H9 (cell line): Measurements from ENCODE around the gene MICAL3. TPM values are rescaled to one million over a fixed set of nuclear protein-coding genes. Genes with fewer than 3 reads are reported as not detected.

Experiments
- DNase-seq: peaks from one replicate; pipeline ENCODE4 v3.0.0-alpha.2; 2017
- H2AFZ ChIP-seq: one replicate; pipeline ENCODE4 v1.6.1; 2013; ENCODE audit warnings: mild to moderate bottlenecking, low read length, control low read depth, moderate library complexity
- H2AK5ac ChIP-seq: 2 replicates; pipeline ENCODE4 v1.6.1; 2013; ENCODE audit warnings: low read length, control low read depth, mixed read lengths; ENCODE audit not compliant: insufficient read length
- H2BK120ac ChIP-seq: one replicate; pipeline ENCODE4 v1.6.1; 2013; ENCODE audit warnings: low read depth, mild to moderate bottlenecking, low read length, control low read depth, inconsistent platforms; ENCODE audit not compliant: poor library complexity, severe bottlenecking
- H2BK12ac ChIP-seq: 2 replicates; pipeline ENCODE4 v1.6.1; 2013; ENCODE audit warnings: low read length, control low read depth, mixed read lengths, low read depth; ENCODE audit not compliant: insufficient read length
- H2BK15ac ChIP-seq: 2 replicates; pipeline ENCODE4 v1.6.1; 2013; ENCODE audit warnings: low read depth, low read length, control low read depth
- H2BK20ac ChIP-seq: one replicate; pipeline ENCODE4 v1.6.1; 2013; ENCODE audit warnings: low read depth, mild to moderate bottlenecking, low read length, control low read depth, inconsistent platforms; ENCODE audit not compliant: poor library complexity, severe bottlenecking
- H2BK5ac ChIP-seq: 2 replicates; pipeline ENCODE4 v1.6.1; 2013; ENCODE audit warnings: low read length, control low read depth, mixed read lengths; ENCODE audit not compliant: insufficient read length
- H3K14ac ChIP-seq: 2 replicates; pipeline ENCODE4 v1.6.1; 2013; ENCODE audit warnings: low read length, control low read depth; ENCODE audit not compliant: insufficient read depth
- H3K18ac ChIP-seq: 2 replicates; pipeline ENCODE4 v1.6.1; 2013; ENCODE audit warnings: low read depth, mild to moderate bottlenecking, mixed read lengths, low read length, control low read depth; ENCODE audit not compliant: insufficient read length
- H3K23ac ChIP-seq: 2 replicates; pipeline ENCODE4 v1.6.1; 2013; ENCODE audit warnings: low read length, control low read depth, mixed read lengths, low read depth; ENCODE audit not compliant: insufficient read length
- H3K23me2 ChIP-seq: 2 replicates; pipeline ENCODE4 v1.6.1; 2013; ENCODE audit warnings: low read depth, mild to moderate bottlenecking, mixed read lengths, low read length, control low read depth; ENCODE audit not compliant: insufficient read length, poor library complexity, severe bottlenecking
- H3K27ac ChIP-seq: 2 replicates; pipeline ENCODE4 v1.5.1; 2013; ENCODE audit warnings: low read length, control low read depth, mixed read lengths, low read depth; ENCODE audit not compliant: insufficient read length
- H3K27me3 ChIP-seq: 2 replicates; pipeline ENCODE4 v1.6.1; 2013; ENCODE audit warnings: low read length, control low read depth, inconsistent platforms; ENCODE audit not compliant: insufficient read depth
- H3K4ac ChIP-seq: 2 replicates; pipeline ENCODE4 v1.6.1; 2013; ENCODE audit warnings: low read depth, mild to moderate bottlenecking, control low read depth, inconsistent platforms, low read length, moderate library complexity
- H3K4me1 ChIP-seq: 2 replicates; pipeline ENCODE4 v1.6.1; 2013; ENCODE audit warnings: low read length, control low read depth, inconsistent platforms; ENCODE audit not compliant: insufficient read depth
- H3K4me2 ChIP-seq: 2 replicates; pipeline ENCODE4 v1.6.1; 2013; ENCODE audit warnings: low read length, control low read depth, mixed read lengths; ENCODE audit not compliant: insufficient read length, insufficient read depth
- H3K56ac ChIP-seq: 2 replicates; pipeline ENCODE4 v1.6.1; 2013; ENCODE audit warnings: low read depth, mild to moderate bottlenecking, mixed read lengths, low read length, control low read depth; ENCODE audit not compliant: insufficient read length
- H3K79me1 ChIP-seq: 2 replicates; pipeline ENCODE4 v1.6.1; 2013; ENCODE audit warnings: low read depth, mild to moderate bottlenecking, moderate library complexity, low read length, control low read depth, inconsistent platforms; ENCODE audit not compliant: insufficient read depth, poor library complexity, severe bottlenecking
- H3K79me2 ChIP-seq: 2 replicates; pipeline ENCODE4 v1.6.1; 2013; ENCODE audit warnings: low read length, control low read depth, inconsistent platforms; ENCODE audit not compliant: insufficient read depth
- H3K9ac ChIP-seq: 2 replicates; pipeline ENCODE4 v1.6.1; 2013; ENCODE audit warnings: low read length, control low read depth, mixed read lengths; ENCODE audit not compliant: insufficient read length; ENCODE audit errors: extremely low read depth
- H3K9me3 ChIP-seq: one replicate; pipeline ENCODE4 v1.6.1; 2013; ENCODE audit warnings: low read depth, low read length, inconsistent platforms; ENCODE audit not compliant: control insufficient read depth
- H3T11ph ChIP-seq: one replicate; pipeline ENCODE4 v1.6.1; 2013; ENCODE audit warnings: mild to moderate bottlenecking, low read length, control low read depth, inconsistent platforms
- H4K20me1 ChIP-seq: one replicate; pipeline ENCODE4 v1.6.1; 2013; ENCODE audit not compliant: control insufficient read depth, insufficient read length, insufficient read depth
- H4K5ac ChIP-seq: 2 replicates; pipeline ENCODE4 v1.6.1; 2013; ENCODE audit warnings: low read depth, mild to moderate bottlenecking, mixed read lengths, low read length, control low read depth; ENCODE audit not compliant: insufficient read length
- H4K8ac ChIP-seq: replicated peaks from 2 replicates; pipeline ENCODE4 v1.6.1; 2013; ENCODE audit warnings: low read length, control low read depth, mixed read lengths, low read depth; ENCODE audit not compliant: insufficient read length
- H4K91ac ChIP-seq: 2 replicates; pipeline ENCODE4 v1.6.1; 2013; ENCODE audit warnings: low read depth, mild to moderate bottlenecking, moderate library complexity, mixed read lengths, low read length, control low read depth; ENCODE audit not compliant: insufficient read length
- H3K27ac Mint-ChIP-seq, 3 experiments: 2 replicates in 2 of 3; 3 replicates in 1 of 3; pipeline ENCODE4 v1.8.0; 2020 to 2021; ENCODE audit warnings: mixed read lengths in 3 of 3, mild to moderate bottlenecking in 1 of 3, moderate library complexity in 1 of 3
- H3K27me3 Mint-ChIP-seq: 2 replicates; pipeline ENCODE4 v1.8.0; 2021; ENCODE audit warnings: low read depth, mild to moderate bottlenecking, moderate library complexity, mixed read lengths
- H3K36me3 Mint-ChIP-seq, 3 experiments: 2 replicates in 2 of 3; 3 replicates in 1 of 3; pipeline ENCODE4 v1.8.0; 2020 to 2021; ENCODE audit warnings: low read depth in 3 of 3, mixed read lengths in 3 of 3; ENCODE audit not compliant: insufficient read depth in 1 of 3
- H3K4me1 Mint-ChIP-seq, 2 experiments: 2 replicates each; pipeline ENCODE4 v1.8.0; 2020; ENCODE audit warnings: mixed read lengths in 2 of 2
- H3K4me3 Mint-ChIP-seq, 2 experiments: 2 replicates in 1 of 2; 3 replicates in 1 of 2; pipeline ENCODE4 v1.8.0; 2020 to 2021; ENCODE audit warnings: mild to moderate bottlenecking in 2 of 2, mixed read lengths in 2 of 2, moderate library complexity in 1 of 2
- H3K9me3 Mint-ChIP-seq, 2 experiments: 2 replicates in 1 of 2; 3 replicates in 1 of 2; pipeline ENCODE4 v1.8.0; 2020; ENCODE audit warnings: mild to moderate bottlenecking in 2 of 2, mixed read lengths in 2 of 2, moderate library complexity in 1 of 2
- WGBS: extraction: QIAGEN DNeasy Blood & Tissue Kit; methylation state at CpG from one replicate; pipeline ENCODE4 v1.1.7; 2013; ENCODE audit warnings: missing lambda C conversion rate, low lambda C conversion rate, mixed read lengths; ENCODE audit not compliant: insufficient read length; ENCODE audit errors: extremely low coverage; 5-methylcytosine and 5-hydroxymethylcytosine counted together
- total RNA-seq: library from RNA; stranded (reverse); gene quantifications from 2 replicates; pipeline ENCODE4 v1.2.1, GENCODE V29; 2021
- TF ChIP-seq, protein P1 (sequence below): fragments of 200-600 bp; sonication (generic); conservative IDR thresholded peaks from 3 replicates; pipeline ENCODE4 v1.8.0; 2021; ENCODE audit warnings: antibody characterized with exemption, mild to moderate bottlenecking

The MICAL3 gene
- total RNA-seq, 1 experiment from 2014 or later: 50.2 TPM

DNA sequence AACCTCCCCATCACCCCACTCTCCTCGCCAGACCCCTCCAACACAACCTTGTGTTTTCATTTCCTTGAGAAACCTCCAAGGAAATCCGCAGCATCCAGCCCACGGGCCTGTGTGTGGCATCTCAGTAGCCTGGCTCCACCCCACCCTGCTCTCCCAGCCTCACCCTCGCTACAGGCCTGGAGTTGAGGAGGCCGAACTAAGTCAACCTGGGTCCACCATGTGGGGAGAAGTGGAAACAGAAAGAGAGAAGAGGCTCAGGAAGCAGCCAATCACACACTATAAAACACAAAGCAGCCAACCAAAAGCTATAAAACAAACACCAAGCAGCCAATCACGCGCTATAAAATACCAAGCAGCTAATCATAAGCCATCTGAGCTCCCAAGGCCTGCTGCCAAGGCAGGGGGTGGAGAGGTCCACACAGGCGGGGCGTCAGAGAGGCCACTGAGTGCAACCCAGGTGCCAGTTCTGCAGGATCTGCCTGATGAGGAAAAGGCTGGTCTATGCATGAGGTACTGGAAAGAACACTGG is 72.0 kb downstream of the MICAL3 start:
- no peaks in the 10 kb centered on the region for H3K9me3 Mint-ChIP-seq
- H3K36me3 Mint-ChIP-seq: no peaks in the 10 kb centered on the region

More for the DNA sequence above, 72.0 kb downstream of the MICAL3 start:
- no peak overlapping the region for H2BK20ac ChIP-seq
- peaks cover 3% of the 10 kb centered on the region; the same call in 1 of the 2 replicates for H3K4me1 ChIP-seq
- no peaks in the 10 kb centered on the region for H4K20me1 ChIP-seq
- H3T11ph ChIP-seq: no peak overlapping the region
- H3K23ac ChIP-seq: no peak overlapping the region
- peaks cover 9% of the 10 kb centered on the region; the same call in 1 of the 2 replicates for H3K79me2 ChIP-seq
- TF ChIP-seq, protein P1, sequence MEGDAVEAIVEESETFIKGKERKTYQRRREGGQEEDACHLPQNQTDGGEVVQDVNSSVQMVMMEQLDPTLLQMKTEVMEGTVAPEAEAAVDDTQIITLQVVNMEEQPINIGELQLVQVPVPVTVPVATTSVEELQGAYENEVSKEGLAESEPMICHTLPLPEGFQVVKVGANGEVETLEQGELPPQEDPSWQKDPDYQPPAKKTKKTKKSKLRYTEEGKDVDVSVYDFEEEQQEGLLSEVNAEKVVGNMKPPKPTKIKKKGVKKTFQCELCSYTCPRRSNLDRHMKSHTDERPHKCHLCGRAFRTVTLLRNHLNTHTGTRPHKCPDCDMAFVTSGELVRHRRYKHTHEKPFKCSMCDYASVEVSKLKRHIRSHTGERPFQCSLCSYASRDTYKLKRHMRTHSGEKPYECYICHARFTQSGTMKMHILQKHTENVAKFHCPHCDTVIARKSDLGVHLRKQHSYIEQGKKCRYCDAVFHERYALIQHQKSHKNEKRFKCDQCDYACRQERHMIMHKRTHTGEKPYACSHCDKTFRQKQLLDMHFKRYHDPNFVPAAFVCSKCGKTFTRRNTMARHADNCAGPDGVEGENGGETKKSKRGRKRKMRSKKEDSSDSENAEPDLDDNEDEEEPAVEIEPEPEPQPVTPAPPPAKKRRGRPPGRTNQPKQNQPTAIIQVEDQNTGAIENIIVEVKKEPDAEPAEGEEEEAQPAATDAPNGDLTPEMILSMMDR: no peak
- H3K79me1 ChIP-seq: peaks cover 6% of the 10 kb centered on the region
- DNase-seq: no peak
- Mint-ChIP-seq H3K4me1 (peaks cover 22 to 47% of the 10 kb centered on the region in 2 experiments), H3K27ac (peak overlapping the region in 2 of 3 experiments; percentile 26 to 63; a peak in 3 of 7 replicates), H3K4me3 (no peak overlapping the region), H3K27me3 (no peaks in the 10 kb centered on the region)
- no peaks in the 10 kb centered on the region for H3K9me3 ChIP-seq
- H3K27ac ChIP-seq: no peak overlapping the region
- H3K4me2 ChIP-seq: no peak overlapping the region
- no peak overlapping the region for H2BK5ac ChIP-seq
- no peak overlapping the region for H3K18ac ChIP-seq
- H3K4ac ChIP-seq: no peak overlapping the region
- no peak overlapping the region for H4K5ac ChIP-seq
- no CpG with 5 or more reads among the region's 9 CpGs for WGBS
- no peak overlapping the region for H2AFZ ChIP-seq
- H2AK5ac ChIP-seq: no peak overlapping the region
- H2BK120ac ChIP-seq: no peak overlapping the region
- no peak overlapping the region for H3K14ac ChIP-seq
- H3K9ac ChIP-seq: no peak overlapping the region
- no peak overlapping the region for H4K91ac ChIP-seq
- H3K56ac ChIP-seq: no peak overlapping the region
- H4K8ac ChIP-seq: no peak overlapping the region
- H3K27me3 ChIP-seq: no peaks in the 10 kb centered on the region
- H2BK15ac ChIP-seq: no peak overlapping the region
- H3K23me2 ChIP-seq: no peaks in the 10 kb centered on the region
- H2BK12ac ChIP-seq: no peak overlapping the region
